ENCODE data around the gene RTTN. TPM values are rescaled to one million over a fixed set of nuclear protein-coding genes. Genes with fewer than 3 reads are reported as not detected.

Gene RTTN
- total RNA-seq, 1 experiment from 2014 or later = 64.7 TPM

DNA sequence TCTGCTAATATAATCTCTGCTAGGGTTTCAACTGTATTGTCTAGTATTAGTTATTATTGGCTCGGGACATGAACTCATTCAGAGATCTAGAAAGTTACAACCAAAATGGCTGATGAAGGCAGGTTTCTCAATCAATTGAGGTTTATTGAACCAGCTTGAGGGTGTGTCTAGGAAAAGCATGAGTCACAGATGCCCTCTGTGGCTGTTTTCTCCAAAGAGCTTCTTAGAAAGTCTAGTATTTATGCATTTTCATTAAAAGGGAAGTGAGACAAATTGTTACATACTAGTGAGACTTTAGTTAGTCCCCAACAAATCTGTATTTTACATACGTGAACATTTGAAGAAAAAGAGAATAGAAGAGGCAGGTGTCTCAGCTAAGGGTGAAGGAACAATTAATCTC, 23.0 kb upstream of the RTTN start:
- TF ChIP-seq, protein P1, sequence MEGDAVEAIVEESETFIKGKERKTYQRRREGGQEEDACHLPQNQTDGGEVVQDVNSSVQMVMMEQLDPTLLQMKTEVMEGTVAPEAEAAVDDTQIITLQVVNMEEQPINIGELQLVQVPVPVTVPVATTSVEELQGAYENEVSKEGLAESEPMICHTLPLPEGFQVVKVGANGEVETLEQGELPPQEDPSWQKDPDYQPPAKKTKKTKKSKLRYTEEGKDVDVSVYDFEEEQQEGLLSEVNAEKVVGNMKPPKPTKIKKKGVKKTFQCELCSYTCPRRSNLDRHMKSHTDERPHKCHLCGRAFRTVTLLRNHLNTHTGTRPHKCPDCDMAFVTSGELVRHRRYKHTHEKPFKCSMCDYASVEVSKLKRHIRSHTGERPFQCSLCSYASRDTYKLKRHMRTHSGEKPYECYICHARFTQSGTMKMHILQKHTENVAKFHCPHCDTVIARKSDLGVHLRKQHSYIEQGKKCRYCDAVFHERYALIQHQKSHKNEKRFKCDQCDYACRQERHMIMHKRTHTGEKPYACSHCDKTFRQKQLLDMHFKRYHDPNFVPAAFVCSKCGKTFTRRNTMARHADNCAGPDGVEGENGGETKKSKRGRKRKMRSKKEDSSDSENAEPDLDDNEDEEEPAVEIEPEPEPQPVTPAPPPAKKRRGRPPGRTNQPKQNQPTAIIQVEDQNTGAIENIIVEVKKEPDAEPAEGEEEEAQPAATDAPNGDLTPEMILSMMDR (IDR thresholded peaks at IDR 0.05; ENCODE audit: unreplicated experiment) = no peak
- no peaks in the 10 kb centered on the region for H3K36me3 Mint-ChIP-seq (ENCODE audit: insufficient read depth, unreplicated experiment)
- ChIA-PET POLR2A (interaction anchor here (0.7 to 1.1 kb wide), 2 partner anchors 22 to 28 kb away, joined by 3 read pairs; no protein-coding TSS in a partner anchor), CTCF (interaction anchor here (0.7 to 1.5 kb wide), 3 partner anchors 33 to 1293 kb away, joined by 3 to 6 read pairs (median 3); no protein-coding TSS in a partner anchor)
- intact Hi-C loops (cut with micrococcal nuclease) = no loop called here
- no peak overlapping the region for H3K4me3 Mint-ChIP-seq (ENCODE audit: unreplicated experiment)
- no peak overlapping the region for H3K27ac Mint-ChIP-seq (ENCODE audit: low read depth, unreplicated experiment)
- peaks cover 6% of the 10 kb centered on the region for H3K4me1 Mint-ChIP-seq (ENCODE audit: insufficient read depth, unreplicated experiment)
- BruUV-seq (replicated peaks) = no TSS peak
- DNase-seq (ENCODE audit: unreplicated experiment) = no peak
- peaks cover 14% of the 10 kb centered on the region for H3K27me3 Mint-ChIP-seq (ENCODE audit: insufficient read depth, unreplicated experiment)
- no peaks in the 10 kb centered on the region for H3K9me3 Mint-ChIP-seq (ENCODE audit: unreplicated experiment)

DNA sequence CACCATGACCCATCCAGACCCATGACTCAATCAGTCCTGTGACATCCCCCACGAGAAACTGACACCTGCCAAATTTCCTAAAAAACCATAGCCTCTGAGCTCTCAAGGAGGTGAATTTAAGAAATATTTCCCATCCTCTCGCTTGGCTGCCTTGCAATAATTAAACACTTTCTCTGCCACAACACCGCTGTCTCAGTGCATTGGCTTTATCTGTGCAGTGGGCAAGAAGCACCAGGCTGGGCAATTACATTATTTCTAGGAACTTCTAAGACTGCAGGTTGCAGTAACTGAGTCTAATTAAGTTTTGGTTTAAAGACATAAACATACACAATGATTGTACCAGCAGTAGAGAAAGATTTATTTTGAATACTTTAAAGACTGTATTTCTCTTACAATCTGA, 22.0 kb upstream of the RTTN start:
- CTCF ChIA-PET = interaction anchor here (0.8 kb wide), 1 partner anchor 60 kb away, joined by 3 read pairs; no protein-coding TSS in a partner anchor
- Mint-ChIP-seq H3K4me3 (ENCODE audit: unreplicated experiment) (no peak overlapping the region), H3K27me3 (ENCODE audit: insufficient read depth, unreplicated experiment) (peaks cover 23% of the 10 kb centered on the region), H3K36me3 (ENCODE audit: insufficient read depth, unreplicated experiment) (no peaks in the 10 kb centered on the region), H3K4me1 (ENCODE audit: insufficient read depth, unreplicated experiment) (peaks cover 6% of the 10 kb centered on the region), H3K27ac (ENCODE audit: low read depth, unreplicated experiment) (no peak overlapping the region), H3K9me3 (ENCODE audit: unreplicated experiment) (no peaks in the 10 kb centered on the region)
- intact Hi-C loops (cut with micrococcal nuclease) = no loop called here
- no peak for DNase-seq (ENCODE audit: unreplicated experiment)
- TF ChIP-seq, protein P1 (IDR thresholded peaks at IDR 0.05; ENCODE audit: unreplicated experiment) = no peak
- no TSS peak for BruUV-seq (replicated peaks)
- POLR2A ChIA-PET = interaction anchor here (1.2 kb wide), 1 partner anchor 146 kb away, joined by 3 read pairs; no protein-coding TSS in a partner anchor

DNA sequence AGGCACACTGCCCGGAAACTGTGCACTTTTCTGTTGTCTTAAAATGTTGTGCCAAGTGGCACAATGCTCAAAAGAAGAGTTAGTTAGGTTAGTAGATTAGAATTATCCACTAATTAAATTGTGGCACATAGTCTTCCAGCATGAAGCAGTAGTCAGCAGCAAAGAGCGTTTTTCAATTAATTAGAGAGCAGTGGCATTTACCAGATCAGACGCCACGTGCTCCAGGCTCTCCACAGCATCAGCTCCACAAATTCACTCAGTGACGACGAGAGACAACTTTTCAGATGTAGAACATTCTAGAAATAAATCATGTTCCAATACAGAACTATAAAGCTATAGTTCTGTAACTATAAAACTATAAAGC, 16.4 kb upstream of the RTTN start:
- BruUV-seq (replicated peaks) = no TSS peak

DNA sequence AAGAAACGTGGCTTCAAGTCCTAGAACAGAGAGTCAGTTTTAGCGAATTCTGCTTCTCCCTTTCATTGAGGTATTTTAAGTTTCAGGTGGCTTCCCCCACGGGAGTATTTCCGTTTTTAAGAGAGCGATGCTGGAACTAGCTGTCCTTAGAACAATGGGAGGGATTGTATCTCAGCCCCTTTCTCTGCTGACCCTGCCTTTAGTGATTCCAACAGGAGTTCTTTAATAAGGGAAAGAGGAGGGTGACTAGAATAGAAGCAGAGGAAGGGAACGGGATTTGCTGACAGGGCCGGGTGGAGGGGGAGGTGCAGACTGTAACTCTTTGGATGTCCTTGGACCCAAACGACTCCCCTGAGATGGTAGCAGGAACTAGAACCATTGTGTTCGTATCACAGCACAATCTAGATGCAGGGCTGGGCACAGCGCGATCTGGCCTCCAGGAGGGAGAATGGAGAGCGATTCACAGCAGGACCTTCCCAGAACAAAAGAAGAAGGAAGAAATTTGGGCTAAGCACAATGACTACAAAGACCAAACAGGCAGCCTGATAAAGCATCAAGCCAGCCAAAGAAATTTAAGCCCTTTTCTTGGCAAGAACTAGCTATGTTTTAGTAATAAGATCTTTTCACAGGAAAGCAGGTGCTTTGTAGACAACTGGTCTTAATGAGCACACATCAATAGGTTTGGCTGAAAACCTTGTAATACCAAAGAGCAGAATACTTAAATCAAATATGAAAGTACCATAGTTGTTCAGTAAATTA, 15.8 kb upstream of the RTTN start:
- POLR2A ChIA-PET = no interaction called here
- intact Hi-C loops (cut with micrococcal nuclease) = no loop called here
- Mint-ChIP-seq H3K4me3 (ENCODE audit: unreplicated experiment) (no peak overlapping the region), H3K27ac (ENCODE audit: low read depth, unreplicated experiment) (no peak overlapping the region), H3K27me3 (ENCODE audit: insufficient read depth, unreplicated experiment) (peaks cover 40% of the 10 kb centered on the region), H3K4me1 (ENCODE audit: insufficient read depth, unreplicated experiment) (no peaks in the 10 kb centered on the region), H3K36me3 (ENCODE audit: insufficient read depth, unreplicated experiment) (no peaks in the 10 kb centered on the region), H3K9me3 (ENCODE audit: unreplicated experiment) (no peaks in the 10 kb centered on the region)
- TF ChIP-seq, protein P1 (IDR thresholded peaks at IDR 0.05; ENCODE audit: unreplicated experiment) = no peak
- no peak for DNase-seq (ENCODE audit: unreplicated experiment)
- BruUV-seq (replicated peaks) = no TSS peak
- CTCF ChIA-PET = interaction anchor here (0.6 kb wide), 1 partner anchor 242 kb away, joined by 4 read pairs; no protein-coding TSS in a partner anchor

More for the DNA sequence above, 16.4 kb upstream of the RTTN start:
- no peak overlapping the region for H3K4me3 Mint-ChIP-seq (ENCODE audit: unreplicated experiment)
- H3K36me3 Mint-ChIP-seq (ENCODE audit: insufficient read depth, unreplicated experiment) = no peaks in the 10 kb centered on the region
- no peak for DNase-seq (ENCODE audit: unreplicated experiment)
- POLR2A ChIA-PET = no interaction called here
- no peak overlapping the region for H3K27ac Mint-ChIP-seq (ENCODE audit: low read depth, unreplicated experiment)
- H3K9me3 Mint-ChIP-seq (ENCODE audit: unreplicated experiment) = no peaks in the 10 kb centered on the region
- peaks cover 40% of the 10 kb centered on the region for H3K27me3 Mint-ChIP-seq (ENCODE audit: insufficient read depth, unreplicated experiment)
- intact Hi-C loops (cut with micrococcal nuclease) = no loop called here
- CTCF ChIA-PET = interaction anchor here (0.6 kb wide), 1 partner anchor 88 kb away, joined by 3 read pairs; no protein-coding TSS in a partner anchor
- TF ChIP-seq, protein P1 (IDR thresholded peaks at IDR 0.05; ENCODE audit: unreplicated experiment) = no peak
- H3K4me1 Mint-ChIP-seq (ENCODE audit: insufficient read depth, unreplicated experiment) = no peaks in the 10 kb centered on the region
